HG03280 (cell line): ENCODE data around the gene TBX5.

Experiments
- ATAC-seq: cut with Tn5 transposase; IDR thresholded peaks from one replicate; pipeline ENCODE4 v1.9.1; 2021; ENCODE audit warnings: mild to moderate bottlenecking, moderate library complexity; ENCODE audit not compliant: unreplicated experiment

TBX5 gene

DNA sequence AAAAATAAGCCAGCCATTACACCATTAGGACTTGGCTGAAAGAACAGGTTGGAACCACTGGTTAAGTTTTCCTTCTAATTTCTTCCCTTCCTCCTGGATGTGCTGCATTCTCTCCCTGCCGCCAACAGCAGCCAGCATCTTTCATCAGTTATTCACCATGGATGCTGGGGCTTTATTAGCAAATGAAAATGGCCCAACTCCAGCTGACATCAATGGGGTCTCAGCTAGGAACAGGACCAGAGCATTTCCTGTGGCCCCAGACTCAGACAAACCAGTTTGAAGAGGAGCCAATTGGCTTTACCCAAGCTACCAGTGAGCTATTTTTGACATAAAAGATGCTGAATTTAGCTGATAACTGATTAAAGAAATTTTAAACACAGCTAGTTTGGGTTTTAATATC, 26.0 kb upstream of the TBX5 start:
- no peak for ATAC-seq

DNA sequence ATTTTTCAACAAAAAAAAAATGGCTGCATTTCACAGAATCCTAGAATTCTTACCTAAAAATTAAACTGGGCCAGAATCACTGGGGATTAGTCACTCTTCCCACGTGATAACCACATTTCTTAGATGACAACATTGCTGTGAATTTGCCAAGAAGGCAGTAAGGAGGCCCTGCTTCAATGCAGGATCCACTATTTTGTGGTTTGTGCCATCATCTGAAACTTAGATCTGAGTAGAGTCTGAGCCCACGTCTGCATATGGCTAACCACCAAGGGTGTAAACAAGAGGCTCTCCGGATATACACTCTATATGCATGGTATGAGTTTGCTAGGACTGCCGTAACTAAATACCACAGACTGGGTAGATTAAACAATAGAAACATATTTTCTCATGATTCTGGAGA, 24.4 kb upstream of the TBX5 start:
- ATAC-seq: no peak

DNA sequence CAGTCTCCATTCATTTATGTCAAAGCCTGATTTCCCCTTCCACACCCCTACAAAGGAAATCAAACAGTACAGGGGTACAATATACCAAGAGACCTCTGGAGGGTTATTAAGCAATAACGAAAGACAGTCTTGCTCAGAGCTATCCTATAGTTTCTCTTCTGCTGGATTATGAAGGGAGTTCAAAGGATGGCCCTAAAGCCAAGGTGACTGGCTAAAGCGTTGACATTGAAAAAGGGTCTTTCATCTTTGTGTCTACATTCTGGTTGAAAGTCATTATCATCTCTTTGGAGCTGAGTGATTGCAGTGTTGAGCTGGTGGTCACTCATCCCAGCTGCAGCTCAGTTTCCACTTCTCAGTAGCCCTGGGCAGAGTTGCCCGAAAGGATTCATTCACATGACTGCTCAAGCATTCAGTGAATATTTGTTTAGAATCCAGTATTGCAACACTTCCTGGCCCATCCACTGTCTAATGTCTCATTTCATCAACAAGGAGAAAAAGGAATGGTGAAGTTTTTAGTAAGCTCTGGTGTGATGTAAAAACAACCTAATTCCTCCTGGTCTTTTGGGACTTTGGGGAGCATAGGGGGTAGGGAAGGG, 19.2 kb upstream of the TBX5 start:
- no peak for ATAC-seq

DNA sequence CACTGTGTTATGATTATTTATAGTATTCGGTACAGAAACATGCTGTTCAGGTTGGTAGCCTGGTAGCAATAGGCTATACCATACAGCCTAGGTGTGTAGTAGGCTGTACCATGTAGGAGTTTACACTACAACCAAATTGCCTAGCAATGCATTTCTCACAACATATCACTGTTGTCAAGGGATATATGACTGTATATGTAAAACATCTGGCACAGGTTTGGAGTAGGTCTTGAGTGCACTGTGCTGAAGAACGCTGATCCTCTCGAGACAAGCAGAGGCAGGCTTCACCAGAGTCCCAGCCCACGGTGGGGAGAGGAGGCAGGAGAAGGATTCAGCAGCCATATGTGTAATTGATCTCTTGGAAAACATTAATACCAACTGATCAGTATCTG, 15.0 kb upstream of the TBX5 start:
- no peak for ATAC-seq

DNA sequence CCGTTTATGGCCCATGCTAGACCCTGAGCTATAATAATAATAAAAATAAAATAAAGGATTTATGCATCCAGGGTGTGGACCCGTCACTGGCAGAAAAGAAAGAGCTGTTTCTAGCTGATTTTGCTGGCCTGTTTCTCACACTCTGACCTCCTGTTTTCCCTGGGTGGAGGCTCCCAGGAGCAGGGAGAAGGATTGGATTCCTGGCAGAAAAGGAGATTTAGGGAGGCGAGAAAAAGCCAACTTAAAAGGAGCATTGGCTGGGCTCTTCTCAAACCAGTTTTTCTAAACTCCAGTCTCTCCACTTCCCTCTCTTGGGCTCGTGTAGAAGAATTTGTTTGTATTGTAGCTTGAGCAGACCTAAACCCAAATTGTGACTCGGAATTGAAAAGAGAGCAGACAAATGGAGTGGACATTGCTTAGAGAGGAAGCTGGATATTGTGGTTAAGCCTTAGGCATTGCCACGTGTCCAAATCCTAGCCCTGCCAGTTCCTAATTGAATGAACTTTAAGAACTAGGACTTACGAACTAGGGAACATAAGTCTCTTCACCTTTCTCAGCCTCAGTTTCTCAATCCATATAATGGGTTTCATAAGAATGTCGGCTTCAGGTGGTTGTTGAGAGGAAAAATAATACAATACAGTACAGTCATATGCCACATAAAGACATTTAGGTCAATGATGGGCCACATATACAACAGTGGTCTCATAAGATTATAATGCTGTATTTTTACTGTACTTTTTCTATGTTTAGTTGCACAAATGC, 14.4 kb upstream of the TBX5 start:
- no peak for ATAC-seq

DNA sequence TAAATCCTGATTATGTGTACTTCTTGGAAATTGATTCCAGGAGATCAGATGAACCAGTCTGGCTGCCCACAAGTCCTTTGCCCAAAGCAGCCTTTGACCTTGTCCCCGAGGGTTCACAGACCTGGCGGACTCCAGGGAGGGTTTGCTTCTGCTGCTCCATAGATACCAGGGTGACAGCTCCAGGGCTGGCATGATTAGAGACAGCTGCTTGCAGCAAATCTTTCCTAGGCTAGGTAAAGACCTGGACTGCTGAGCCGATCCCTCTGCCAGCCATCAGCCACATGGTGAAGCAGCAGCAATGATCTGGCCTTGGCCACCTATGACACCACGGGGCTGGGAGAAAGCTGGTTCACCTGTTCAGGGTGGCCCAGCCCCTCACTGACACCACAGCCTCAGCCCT, 10.1 kb upstream of the TBX5 start:
- ATAC-seq: no peak

DNA sequence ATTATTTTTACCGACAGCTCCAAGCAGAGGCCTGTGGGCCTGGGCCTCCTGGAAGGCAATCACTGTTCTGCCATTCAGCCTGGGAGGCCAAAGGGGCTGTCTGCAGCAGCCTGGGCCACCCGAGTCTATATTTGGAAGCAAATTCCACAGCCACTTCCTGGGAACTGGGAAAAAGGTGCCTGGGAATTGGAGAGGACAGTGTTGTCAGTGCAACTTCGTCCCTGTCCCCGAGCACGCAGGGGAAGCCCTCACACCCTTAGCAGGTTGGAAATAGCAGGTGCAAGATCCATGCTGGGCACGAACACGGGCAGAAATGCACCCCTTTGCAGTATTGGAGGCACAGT, 9.6 kb upstream of the TBX5 start:
- no peak for ATAC-seq

DNA sequence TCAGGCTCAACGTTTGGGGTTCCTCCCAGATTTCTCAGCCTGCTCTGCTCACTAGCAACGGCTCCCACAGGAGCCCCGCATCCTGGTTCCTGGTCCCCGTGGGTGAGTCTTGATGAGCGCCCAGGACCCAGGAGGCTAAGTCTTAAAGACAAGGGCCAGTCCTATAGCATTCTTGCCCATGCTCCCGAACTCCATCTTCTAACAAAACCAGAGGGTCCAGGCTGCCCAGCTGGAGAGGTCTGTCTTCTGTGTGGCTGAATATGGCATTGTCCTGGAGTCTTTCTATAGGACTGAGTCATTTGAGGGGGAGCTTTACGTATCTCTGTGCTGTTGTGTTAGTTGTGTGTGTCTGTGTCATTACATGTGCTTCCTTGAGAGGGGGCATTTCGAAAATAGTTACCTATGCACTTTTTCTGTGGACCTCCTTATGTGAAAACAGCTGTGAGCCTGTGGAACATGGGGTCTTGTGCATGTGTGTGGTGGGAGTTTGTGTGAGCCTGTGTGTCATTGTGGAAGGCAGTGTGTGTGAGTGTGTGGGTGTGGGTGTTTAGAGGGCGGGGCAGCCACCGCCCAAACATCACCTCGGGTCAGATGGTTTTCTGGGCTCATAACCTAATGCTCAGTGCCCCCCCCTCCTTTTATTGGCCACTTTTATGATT, 9.1 kb upstream of the TBX5 start:
- ATAC-seq: no peak

DNA sequence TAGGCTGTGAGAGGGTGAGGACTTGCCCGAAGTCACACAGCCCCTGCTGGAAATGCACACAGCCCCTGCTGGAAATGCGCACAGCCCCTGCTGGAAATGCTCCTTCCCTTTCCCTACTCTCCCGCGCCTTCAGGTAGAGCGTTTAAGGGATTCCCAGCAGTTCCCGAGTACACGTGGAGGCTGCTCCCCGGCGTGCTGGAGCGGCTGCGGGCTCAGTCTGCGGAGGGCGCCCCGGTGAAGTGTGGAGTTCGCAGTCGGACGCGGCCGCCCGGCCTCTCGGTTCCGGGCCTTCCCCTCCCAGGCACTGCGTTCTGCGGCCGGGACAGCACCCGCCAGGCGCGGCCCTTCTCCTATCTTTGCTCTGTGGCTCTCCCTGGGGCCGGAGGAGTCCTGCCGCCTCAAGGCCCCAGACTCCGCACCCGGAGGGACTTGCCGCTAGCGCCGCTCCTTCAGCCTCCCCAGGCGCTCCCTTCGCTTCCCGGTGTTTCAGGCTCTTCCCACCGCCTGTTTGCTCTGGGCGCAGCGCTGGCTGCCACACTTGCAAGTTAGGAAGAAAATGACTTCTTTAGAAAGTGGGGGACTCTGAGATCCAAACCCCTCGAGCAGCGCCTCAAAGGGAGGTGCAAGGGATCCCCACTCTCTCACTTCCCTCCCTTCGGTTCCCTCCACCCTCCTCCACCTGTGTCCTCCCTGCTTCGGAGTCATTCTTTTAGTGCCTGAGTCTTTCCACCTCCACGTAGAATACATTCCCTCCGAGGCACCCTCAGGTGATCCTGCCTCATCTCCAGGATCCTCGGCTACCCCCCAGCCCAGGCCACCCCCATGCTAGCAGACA, 8.3 kb upstream of the TBX5 start:
- ATAC-seq: no peak

DNA sequence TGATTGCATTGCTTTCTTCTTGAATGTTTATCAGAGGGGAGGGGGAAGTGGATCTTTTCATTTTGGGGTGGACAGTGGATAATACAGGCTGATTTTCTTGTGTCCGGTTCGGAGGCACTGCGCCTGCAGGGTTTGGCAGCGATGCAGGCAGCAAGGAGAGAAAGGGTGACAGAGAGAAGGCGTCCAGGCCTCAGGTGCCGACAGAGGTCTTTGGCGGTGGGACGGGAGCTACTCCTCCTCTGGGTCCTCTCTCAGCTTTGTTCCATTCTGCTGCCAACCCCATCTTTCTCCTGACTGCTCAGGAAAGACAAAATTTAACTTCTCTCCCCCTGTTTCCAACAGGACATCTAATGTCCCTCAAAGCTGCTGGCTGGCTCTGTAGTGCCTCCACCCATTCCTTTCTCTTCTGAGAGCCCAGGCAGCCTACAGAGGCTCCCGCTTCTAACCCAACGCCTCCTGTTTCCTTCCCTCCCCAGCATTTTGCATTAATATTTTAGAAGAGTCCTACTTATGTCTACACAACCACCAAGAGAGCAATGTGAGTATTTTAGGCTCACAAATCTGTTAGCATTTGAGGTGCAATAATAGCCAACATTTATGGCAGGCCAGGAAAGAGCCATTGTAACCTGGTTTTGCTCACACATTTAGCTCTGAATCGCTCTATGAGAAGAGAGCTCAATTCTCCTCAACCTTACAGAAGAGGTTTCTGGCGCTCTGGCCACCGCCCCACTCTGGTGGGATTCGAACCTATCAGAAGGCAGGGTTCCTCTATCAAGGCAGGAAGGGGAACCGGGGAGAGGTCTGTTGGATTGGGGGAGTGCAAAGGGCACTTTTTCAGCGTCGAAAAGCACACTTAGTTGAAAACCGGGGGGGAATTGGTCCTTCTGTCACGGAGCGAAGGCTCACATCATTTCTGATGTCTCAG, 7.1 kb upstream of the TBX5 start:
- no peak for ATAC-seq

DNA sequence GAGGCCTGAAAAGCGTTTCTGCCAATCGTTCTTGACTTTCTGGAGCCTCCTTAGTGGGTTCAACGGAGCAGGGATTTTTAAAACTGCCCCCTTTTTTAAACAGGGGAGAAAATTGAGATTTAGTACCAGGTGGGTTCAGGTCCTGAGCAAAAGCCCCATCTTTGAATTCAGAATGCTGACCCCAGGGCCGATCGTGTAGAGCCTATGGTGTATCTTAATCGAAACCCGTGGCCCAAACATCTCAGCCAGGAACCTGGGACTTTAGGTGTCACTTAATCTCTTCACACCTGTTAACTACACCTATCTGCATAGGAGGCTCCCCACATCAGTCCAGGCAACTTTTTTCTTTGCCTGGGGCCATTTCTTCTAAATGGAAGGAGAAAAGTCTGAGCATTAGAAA, 6.4 kb upstream of the TBX5 start:
- no peak for ATAC-seq

DNA sequence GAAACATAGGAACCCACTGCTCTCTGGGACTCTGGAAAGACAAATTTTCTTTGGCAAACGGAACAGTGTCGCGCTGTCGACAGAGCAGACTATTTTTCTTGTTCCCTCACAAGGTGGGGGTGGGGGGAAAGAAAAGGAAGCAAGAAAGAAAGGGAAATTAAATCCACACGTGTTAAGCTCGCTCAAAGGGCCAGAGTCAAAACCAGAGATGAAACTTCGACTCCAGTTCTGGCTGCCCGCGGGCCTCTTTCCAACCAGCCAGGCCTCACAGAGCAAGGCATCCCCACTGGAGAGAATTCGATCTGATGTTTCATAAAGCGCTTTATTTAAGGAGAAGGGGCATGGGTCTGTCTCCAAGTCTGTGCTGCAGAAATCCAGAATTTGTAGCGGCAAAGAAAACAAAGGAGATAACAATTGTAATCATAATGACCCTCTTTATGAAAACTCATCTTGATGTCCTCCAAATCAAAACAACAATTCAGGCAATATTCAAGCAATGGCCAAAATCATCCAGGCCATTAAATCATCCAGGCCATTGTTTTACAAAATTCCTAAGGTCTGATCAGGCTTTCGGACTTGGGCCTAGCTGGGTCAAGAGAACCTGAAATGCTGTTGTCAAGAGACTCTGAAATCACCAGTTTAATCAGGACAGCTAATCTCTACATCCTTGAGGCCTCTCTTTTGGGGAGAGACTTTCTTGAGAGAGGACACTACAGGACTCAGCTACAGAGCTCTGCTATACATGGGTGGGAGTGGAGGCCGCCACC, 5.3 kb upstream of the TBX5 start:
- no peak for ATAC-seq

DNA sequence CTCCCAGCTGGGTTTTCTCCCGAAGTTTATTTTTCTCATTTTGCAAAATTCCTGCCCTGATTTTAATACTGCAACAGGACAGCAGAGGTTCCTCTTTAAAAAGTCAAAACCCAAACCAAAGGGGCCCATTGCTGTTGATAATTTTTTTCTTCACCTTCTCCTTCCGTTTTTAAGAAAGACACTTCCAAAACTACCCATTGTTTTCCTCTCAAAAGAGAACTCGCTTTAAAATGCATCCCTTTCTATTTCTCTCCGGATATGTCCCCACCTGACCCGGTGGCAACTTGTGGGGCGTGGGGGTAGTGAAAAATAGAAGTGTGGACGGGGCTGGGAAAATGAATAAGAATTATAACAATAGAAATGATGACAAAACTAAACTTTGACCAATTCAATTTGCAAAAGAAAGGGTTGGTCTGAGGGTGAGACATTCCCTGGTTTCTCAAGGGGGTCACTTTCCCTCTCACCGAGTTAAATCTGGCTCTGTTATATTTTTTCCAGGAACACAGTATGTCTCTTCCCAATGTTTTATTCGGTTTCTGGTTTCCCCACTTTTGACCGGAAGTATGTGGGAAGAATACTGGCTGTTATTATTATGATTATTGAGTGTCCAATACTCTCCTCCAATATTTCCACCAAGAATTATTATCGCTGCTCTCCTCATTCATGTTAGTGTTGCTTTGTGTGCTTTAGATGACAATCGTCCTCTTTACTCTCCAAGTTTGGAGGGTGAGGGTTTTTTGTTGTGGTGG, 4.1 kb upstream of the TBX5 start:
- no peak for ATAC-seq

DNA sequence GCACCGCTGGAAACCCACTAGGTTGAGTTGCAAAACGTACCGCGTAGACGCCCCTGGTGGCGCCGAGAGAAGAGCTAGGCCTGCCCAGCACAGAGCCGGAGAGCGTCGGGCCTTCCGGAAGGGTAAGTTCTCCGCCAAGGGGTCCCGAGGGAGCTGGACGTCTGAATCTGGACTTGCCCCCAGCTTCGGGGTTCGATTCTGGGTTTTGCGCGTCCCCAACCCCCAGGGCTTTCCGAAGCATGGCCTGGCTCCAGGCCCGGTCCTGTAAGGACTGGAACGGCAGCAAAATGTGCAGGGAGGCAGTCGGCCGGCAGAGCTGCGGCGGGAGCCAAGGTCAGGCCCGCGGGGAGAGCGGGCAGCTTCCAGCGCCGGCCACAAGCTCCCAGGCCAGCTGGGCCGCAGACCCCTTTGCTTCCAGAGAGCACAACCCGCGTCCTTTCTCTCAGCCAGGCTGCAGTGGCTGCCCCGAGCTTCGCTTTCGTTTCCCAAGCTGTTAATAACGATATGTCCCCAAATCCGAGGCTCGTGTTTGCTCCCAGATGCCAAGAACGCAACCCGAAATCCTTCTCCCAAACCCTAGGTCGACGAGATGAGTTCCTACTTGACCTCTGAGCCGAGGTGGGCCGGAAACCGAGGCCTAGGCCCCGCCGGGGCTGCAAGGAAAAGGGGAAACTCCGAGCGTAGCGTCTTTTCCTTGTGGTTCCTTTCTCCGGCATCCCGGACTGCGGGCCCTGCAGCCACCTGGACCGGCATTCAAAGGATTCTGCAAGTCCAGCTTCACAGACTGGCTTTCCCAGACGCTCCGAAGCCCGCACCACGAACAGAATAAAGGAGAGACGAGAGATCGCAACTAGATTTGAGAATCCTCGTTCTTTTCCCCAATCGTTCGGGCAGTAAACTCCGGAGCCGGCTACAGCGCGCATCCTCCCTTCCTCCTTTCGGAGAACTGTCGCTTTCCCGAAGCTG, 3.2 kb upstream of the TBX5 start:
- no peak for ATAC-seq

DNA sequence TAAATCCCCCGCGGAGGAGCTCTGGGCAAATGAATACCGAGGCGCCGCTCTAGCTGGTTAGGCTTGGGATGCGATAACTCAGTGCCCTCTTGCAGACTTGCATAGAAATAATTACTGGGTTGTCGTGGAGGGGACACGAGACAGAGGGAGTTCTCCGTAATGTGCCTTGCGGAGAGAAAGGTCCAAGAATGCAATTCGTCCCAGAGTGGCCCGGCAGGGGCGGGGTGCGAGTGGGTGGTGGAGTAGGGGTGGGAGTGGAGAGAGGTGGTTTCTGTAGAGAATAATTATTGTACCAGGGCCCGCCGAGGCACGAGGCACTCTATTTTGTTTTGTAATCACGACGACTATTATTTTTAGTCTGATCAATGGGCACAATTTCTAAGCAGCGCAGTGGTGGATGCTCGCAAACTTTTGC, 2.5 kb upstream of the TBX5 start:
- no peak for ATAC-seq

DNA sequence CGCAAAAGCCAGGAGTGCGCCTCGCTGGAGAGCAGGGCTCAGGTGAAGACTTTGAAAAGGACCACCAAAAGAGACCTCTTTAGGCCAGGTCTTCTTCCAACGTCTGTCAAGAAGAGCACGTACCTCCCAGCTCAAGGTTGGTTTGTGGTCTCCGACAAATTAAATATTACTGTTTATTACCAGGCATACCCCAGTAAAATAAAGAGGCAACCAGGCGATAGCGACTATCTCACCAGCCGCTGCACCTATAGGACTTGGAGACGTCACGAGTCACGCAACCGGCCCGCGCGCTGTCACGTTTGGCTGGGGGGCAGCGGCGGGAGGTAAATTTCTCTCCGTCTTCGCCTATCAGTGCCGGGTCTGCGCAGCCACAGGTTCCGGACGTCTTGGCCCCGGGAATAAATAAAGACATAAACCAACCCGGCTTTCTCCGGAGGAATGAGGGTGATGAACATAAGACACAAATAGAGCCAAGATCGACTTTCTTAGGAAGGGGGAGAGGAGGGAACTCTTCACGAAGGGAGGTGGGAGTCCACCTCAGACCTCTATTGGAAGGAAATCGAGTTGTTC, 2.0 kb upstream of the TBX5 start:
- no peak for ATAC-seq

DNA sequence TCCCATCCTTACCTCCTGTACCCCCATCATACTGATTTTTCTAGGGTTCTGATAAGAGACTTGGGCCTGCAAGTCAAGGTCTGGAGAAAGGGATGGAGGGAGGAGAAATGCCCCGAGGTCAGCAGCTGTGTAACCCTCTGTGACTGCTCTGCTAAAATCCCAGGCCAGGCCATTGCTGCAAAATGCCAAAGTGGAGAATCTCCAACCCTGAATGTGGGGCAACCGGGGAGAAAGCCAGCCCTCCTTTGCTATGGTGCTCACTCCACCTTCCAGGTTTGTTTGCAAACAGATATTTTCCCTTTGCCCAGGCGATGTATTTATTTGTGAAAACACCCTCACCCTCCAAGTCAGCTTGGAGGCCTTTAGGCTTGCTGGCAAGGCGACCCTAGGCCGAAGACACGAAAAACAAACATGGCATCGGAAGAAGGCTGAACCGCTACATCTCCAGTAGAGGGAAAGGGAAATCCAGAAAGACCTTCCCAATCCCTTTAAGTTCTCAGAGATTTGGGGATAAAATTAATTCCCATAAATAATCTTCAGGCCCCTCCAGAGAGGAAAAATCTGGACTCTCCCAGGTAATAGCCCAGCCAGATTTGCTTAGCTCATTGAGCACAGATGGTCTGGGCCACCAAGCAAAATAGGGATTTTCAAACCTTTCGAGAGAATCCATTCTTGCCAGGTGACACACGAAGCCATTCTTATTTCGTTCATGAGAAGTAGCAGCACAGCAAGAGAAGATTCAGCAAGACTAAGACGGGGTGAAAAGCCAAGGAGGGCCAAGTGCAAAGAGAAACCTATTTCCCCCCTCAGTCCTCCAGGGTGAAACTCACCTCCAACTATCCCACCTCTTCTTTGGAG, 1.3 kb upstream of the TBX5 start:
- ATAC-seq: no peak
